ENCODE measurements around the gene ANGPTL5.

- no peak for TF ChIP-seq EZH2 (IDR thresholded peaks at IDR 0.05; ENCODE audit: borderline replicate concordance, low read depth, low read length)
- no peak for TF ChIP-seq KLF10 (CRISPR knock-in tag; IDR thresholded peaks at IDR 0.05)
- TF ChIP-seq MAFF (IDR thresholded peaks at IDR 0.05; ENCODE audit: low read length) = no peak
- TF ChIP-seq ZNF778 (CRISPR knock-in tag; IDR thresholded peaks at IDR 0.05) = no peak
- TF ChIP-seq IRF9 (tag; IDR thresholded peaks at IDR 0.05) = no peak
- no peak for TF ChIP-seq CTCF (IDR thresholded peaks at IDR 0.05 in 2 of 3, conservative IDR thresholded peaks at IDR 0.05 in 1 of 3; ENCODE audit: insufficient read depth in 2 of 3, low read depth in 1 of 3, low read length in 3 of 3)
- TF ChIP-seq POLR2G (IDR thresholded peaks at IDR 0.05; ENCODE audit: low read depth, low read length) = no peak
- no peak for TF ChIP-seq ARID2 (IDR thresholded peaks at IDR 0.05)
- TF ChIP-seq MYC (IDR thresholded peaks at IDR 0.05; ENCODE audit: low read depth, low read length) = no peak
- TF ChIP-seq MYC (CRISPR knock-in tag; IDR thresholded peaks at IDR 0.05; ENCODE audit: borderline replicate concordance, low read depth) = no peak
- no peak for TF ChIP-seq E2F3 (CRISPR knock-in tag; IDR thresholded peaks at IDR 0.05)
- TF ChIP-seq ZNF780A (CRISPR knock-in tag; IDR thresholded peaks at IDR 0.05) = no peak
- TF ChIP-seq NBN (IDR thresholded peaks at IDR 0.05; ENCODE audit: low read depth) = no peak
- TF ChIP-seq CREB3 (tag; conservative IDR thresholded peaks at IDR 0.05; ENCODE audit: low read depth) = no peak
- TF ChIP-seq POLR2AphosphoS5 (IDR thresholded peaks at IDR 0.05; ENCODE audit: control insufficient read depth, insufficient read depth, low read depth, low read length) = no peak
Measured at GRCh38 chr11:101889767-101890166, 26.6 kb downstream of the ANGPTL5 start.
